DND-41 (cell line): ENCODE data around the gene COL6A5.

Experiments
- ATAC-seq: fragments of 200-7000 bp; cut with Tn5 transposase; 3 replicates; pipeline ENCODE4 v1.9.1; 2021; ENCODE audit warnings: low read depth; ENCODE audit not compliant: insufficient read depth
- DNase-seq: peaks from one replicate; pipeline ENCODE4 v3.0.0-alpha.2; 2020
- H2AFZ ChIP-seq: 2 replicates; pipeline ENCODE4 v1.6.0; 2012; ENCODE audit warnings: low read depth, low read length
- H3K27ac ChIP-seq: 2 replicates; pipeline ENCODE4 v1.5.1; 2012; ENCODE audit warnings: low read length, inconsistent platforms
- H3K27me3 ChIP-seq: fragments of 200-600 bp; sonication (generic); 2 replicates; pipeline ENCODE4 v1.6.0; 2012; ENCODE audit warnings: low read length, mild to moderate bottlenecking, inconsistent platforms; ENCODE audit not compliant: insufficient read depth, poor library complexity
- H3K36me3 ChIP-seq: 2 replicates; pipeline ENCODE4 v1.5.1; 2012; ENCODE audit warnings: low read length, inconsistent platforms; ENCODE audit not compliant: insufficient read depth
- H3K4me1 ChIP-seq: 2 replicates; pipeline ENCODE4 v1.5.1; 2012; ENCODE audit warnings: mild to moderate bottlenecking, low read length; ENCODE audit not compliant: insufficient read depth
- H3K4me2 ChIP-seq: 2 replicates; pipeline ENCODE4 v1.6.0; 2012; ENCODE audit warnings: mild to moderate bottlenecking, moderate library complexity, low read length, inconsistent platforms; ENCODE audit not compliant: insufficient read depth
- H3K4me3 ChIP-seq, 2 experiments: fragments of 200-600 bp in 1 of 2; shearing (Covaris generic) in 1 of 2; 2 replicates each; pipeline ENCODE4 v1.5.1; 2012 to 2016; ENCODE audit warnings: inconsistent platforms in 2 of 2, low read length in 2 of 2, mild to moderate bottlenecking in 2 of 2, low read depth in 1 of 2, moderate library complexity in 1 of 2
- H3K79me2 ChIP-seq: 2 replicates; pipeline ENCODE4 v1.6.0; 2012; ENCODE audit warnings: low read length, inconsistent platforms; ENCODE audit not compliant: insufficient read depth
- H3K9ac ChIP-seq: 2 replicates; pipeline ENCODE4 v1.6.0; 2012; ENCODE audit warnings: low read depth, mild to moderate bottlenecking, inconsistent platforms, low read length, moderate library complexity
- H3K9me3 ChIP-seq: 2 replicates; pipeline ENCODE4 v1.5.1; 2012; ENCODE audit warnings: low read length, moderate library complexity, mild to moderate bottlenecking, inconsistent platforms; ENCODE audit not compliant: insufficient read depth, severe bottlenecking
- H4K20me1 ChIP-seq: 2 replicates; pipeline ENCODE4 v1.6.0; 2012; ENCODE audit warnings: low read length; ENCODE audit not compliant: insufficient read depth
- CTCF ChIP-seq: IDR thresholded peaks from 2 replicates; pipeline ENCODE4 v1.5.1; 2012; ENCODE audit warnings: borderline replicate concordance, low read length, moderate library complexity, mild to moderate bottlenecking; ENCODE audit not compliant: poor library complexity, severe bottlenecking; ENCODE audit errors: extremely low read depth
- EZH2 ChIP-seq: IDR thresholded peaks from 3 replicates; pipeline ENCODE4 v1.6.1; 2012; ENCODE audit warnings: borderline replicate concordance, low read depth, mild to moderate bottlenecking, moderate library complexity, low read length, inconsistent platforms; ENCODE audit not compliant: severe bottlenecking

Gene COL6A5

GRCh38 chr3:130379274-130379673 is 33.8 kb downstream of the COL6A5 start:
- DNase-seq = no peak
- TF ChIP-seq CTCF (no peak), EZH2 (no peak)
- no peak for ATAC-seq

GRCh38 chr3:130380398-130380797 is 34.9 kb downstream of the COL6A5 start:
- Histone ChIP-seq H3K36me3 (no peaks in the 10 kb centered on the region), H3K79me2 (no peaks in the 10 kb centered on the region), H3K9me3 (no peaks in the 10 kb centered on the region), H3K4me3 (no peak overlapping the region), H3K4me2 (no peak overlapping the region), H3K27me3 (peaks cover 7% of the 10 kb centered on the region), H2AFZ (no peak overlapping the region), H4K20me1 (no peaks in the 10 kb centered on the region), H3K27ac (no peak overlapping the region), H3K4me1 (no peaks in the 10 kb centered on the region), H3K9ac (no peak overlapping the region)
- ATAC-seq (no peak), DNase-seq (no peak)
- TF ChIP-seq CTCF = no peak
- no peak for TF ChIP-seq EZH2

More at GRCh38 chr3:130379274-130379673, 33.8 kb downstream of the COL6A5 start:
- no peaks in the 10 kb centered on the region for H3K4me1 ChIP-seq
- no peak overlapping the region for H2AFZ ChIP-seq
- H3K9me3 ChIP-seq = no peaks in the 10 kb centered on the region
- H4K20me1 ChIP-seq = no peaks in the 10 kb centered on the region
- H3K79me2 ChIP-seq = no peaks in the 10 kb centered on the region
- no peak overlapping the region for H3K9ac ChIP-seq
- H3K4me2 ChIP-seq = no peak overlapping the region
- H3K27me3 ChIP-seq = peaks cover 7% of the 10 kb centered on the region
- no peak overlapping the region for H3K27ac ChIP-seq
- H3K36me3 ChIP-seq = no peaks in the 10 kb centered on the region
- no peak overlapping the region for H3K4me3 ChIP-seq

GRCh38 chr3:130383424-130383823 is 38.0 kb downstream of the COL6A5 start:
- no peaks in the 10 kb centered on the region for H3K9me3 ChIP-seq
- H4K20me1 ChIP-seq = no peaks in the 10 kb centered on the region
- no peaks in the 10 kb centered on the region for H3K79me2 ChIP-seq
- H3K4me2 ChIP-seq = no peak overlapping the region
- no peak overlapping the region for H3K4me3 ChIP-seq
- no peak overlapping the region for H3K27ac ChIP-seq
- no peak for TF ChIP-seq EZH2
- TF ChIP-seq CTCF = no peak
- no peaks in the 10 kb centered on the region for H3K4me1 ChIP-seq
- DNase-seq (no peak), ATAC-seq (no peak)
- H3K27me3 ChIP-seq = peaks cover 7% of the 10 kb centered on the region
- H3K9ac ChIP-seq = no peak overlapping the region
- no peaks in the 10 kb centered on the region for H3K36me3 ChIP-seq
- no peak overlapping the region for H2AFZ ChIP-seq

GRCh38 chr3:130384476-130385025 is 39.1 kb downstream of the COL6A5 start:
- H4K20me1 ChIP-seq = no peaks in the 10 kb centered on the region
- H3K9ac ChIP-seq = no peak overlapping the region
- no peak overlapping the region for H3K4me3 ChIP-seq
- ATAC-seq = no peak
- no peak overlapping the region for H2AFZ ChIP-seq
- peaks cover 7% of the 10 kb centered on the region for H3K27me3 ChIP-seq
- H3K36me3 ChIP-seq = no peaks in the 10 kb centered on the region
- no peaks in the 10 kb centered on the region for H3K4me1 ChIP-seq
- H3K27ac ChIP-seq = no peak overlapping the region
- no peak overlapping the region for H3K4me2 ChIP-seq
- no peak for DNase-seq
- TF ChIP-seq EZH2 (no peak), CTCF (no peak)
- H3K79me2 ChIP-seq = no peaks in the 10 kb centered on the region
- H3K9me3 ChIP-seq = no peaks in the 10 kb centered on the region
